ENCODE measurements around the gene USP22. TPM values are rescaled to one million over a fixed set of nuclear protein-coding genes. Genes with fewer than 3 reads are reported as not detected.

Gene USP22
- total RNA-seq, 1 donor from 2014 or later, result 235 TPM

GRCh38 chr17:21004016-21004930, 38.5 kb downstream of the USP22 start:
- Histone ChIP-seq H3K4me3 (ENCODE audit: low read depth, low read length) (no peak overlapping the region), H3K27me3 (ENCODE audit: control insufficient read depth, insufficient read depth, low read length) (no peaks in the 10 kb centered on the region), H3K36me3 (ENCODE audit: control insufficient read depth, insufficient read depth, low read length) (peaks cover 7% of the 10 kb centered on the region)
- no peak for TF ChIP-seq CTCF (IDR thresholded peaks at IDR 0.05; ENCODE audit: insufficient read depth, low read length, poor library complexity, severe bottlenecking)
- DNase-seq (ENCODE audit: low read depth), result no peak

GRCh38 chr17:21003007-21003621, 39.7 kb downstream of the USP22 start:
- Histone ChIP-seq H3K27me3 (ENCODE audit: control insufficient read depth, insufficient read depth, low read length) (no peaks in the 10 kb centered on the region), H3K36me3 (ENCODE audit: control insufficient read depth, insufficient read depth, low read length) (peaks cover 6% of the 10 kb centered on the region), H3K4me3 (ENCODE audit: low read depth, low read length) (no peak overlapping the region)
- no peak for DNase-seq (ENCODE audit: low read depth)
- no peak for TF ChIP-seq CTCF (IDR thresholded peaks at IDR 0.05; ENCODE audit: insufficient read depth, low read length, poor library complexity, severe bottlenecking)

- Histone ChIP-seq H3K36me3 (ENCODE audit: control insufficient read depth, insufficient read depth, low read length) (peaks cover 6% of the 10 kb centered on the region), H3K4me3 (ENCODE audit: low read depth, low read length) (no peak overlapping the region)
- no peak for TF ChIP-seq CTCF (IDR thresholded peaks at IDR 0.05; ENCODE audit: insufficient read depth, low read length, poor library complexity, severe bottlenecking)
These were observed 40.4 kb downstream of the USP22 start for GRCh38 chr17:21002309-21003006.

GRCh38 chr17:21001813-21002221, 41.0 kb downstream of the USP22 start:
- Histone ChIP-seq H3K36me3 (ENCODE audit: control insufficient read depth, insufficient read depth, low read length) (peaks cover 5% of the 10 kb centered on the region), H3K4me3 (ENCODE audit: low read depth, low read length) (no peak overlapping the region), H3K27me3 (ENCODE audit: control insufficient read depth, insufficient read depth, low read length) (no peaks in the 10 kb centered on the region)
- DNase-seq (ENCODE audit: low read depth), result no peak
- no peak for TF ChIP-seq CTCF (IDR thresholded peaks at IDR 0.05; ENCODE audit: insufficient read depth, low read length, poor library complexity, severe bottlenecking)

More at GRCh38 chr17:21002309-21003006, 40.4 kb downstream of the USP22 start:
- DNase-seq (ENCODE audit: low read depth), result no peak
- no peaks in the 10 kb centered on the region for H3K27me3 ChIP-seq (ENCODE audit: control insufficient read depth, insufficient read depth, low read length)

GRCh38 chr17:21001111-21001812, 41.5 kb downstream of the USP22 start:
- TF ChIP-seq CTCF (IDR thresholded peaks at IDR 0.05; ENCODE audit: insufficient read depth, low read length, poor library complexity, severe bottlenecking), result no peak

More at GRCh38 chr17:21001111-21001812, 41.5 kb downstream of the USP22 start:
- Histone ChIP-seq H3K27me3 (ENCODE audit: control insufficient read depth, insufficient read depth, low read length) (no peaks in the 10 kb centered on the region), H3K4me3 (ENCODE audit: low read depth, low read length) (no peak overlapping the region), H3K36me3 (ENCODE audit: control insufficient read depth, insufficient read depth, low read length) (peaks cover 5% of the 10 kb centered on the region)
- no peak for DNase-seq (ENCODE audit: low read depth)

All from kidney epithelial cell (primary cell).